ENCODE results near the gene SSR2.

SSR2 gene

DNA sequence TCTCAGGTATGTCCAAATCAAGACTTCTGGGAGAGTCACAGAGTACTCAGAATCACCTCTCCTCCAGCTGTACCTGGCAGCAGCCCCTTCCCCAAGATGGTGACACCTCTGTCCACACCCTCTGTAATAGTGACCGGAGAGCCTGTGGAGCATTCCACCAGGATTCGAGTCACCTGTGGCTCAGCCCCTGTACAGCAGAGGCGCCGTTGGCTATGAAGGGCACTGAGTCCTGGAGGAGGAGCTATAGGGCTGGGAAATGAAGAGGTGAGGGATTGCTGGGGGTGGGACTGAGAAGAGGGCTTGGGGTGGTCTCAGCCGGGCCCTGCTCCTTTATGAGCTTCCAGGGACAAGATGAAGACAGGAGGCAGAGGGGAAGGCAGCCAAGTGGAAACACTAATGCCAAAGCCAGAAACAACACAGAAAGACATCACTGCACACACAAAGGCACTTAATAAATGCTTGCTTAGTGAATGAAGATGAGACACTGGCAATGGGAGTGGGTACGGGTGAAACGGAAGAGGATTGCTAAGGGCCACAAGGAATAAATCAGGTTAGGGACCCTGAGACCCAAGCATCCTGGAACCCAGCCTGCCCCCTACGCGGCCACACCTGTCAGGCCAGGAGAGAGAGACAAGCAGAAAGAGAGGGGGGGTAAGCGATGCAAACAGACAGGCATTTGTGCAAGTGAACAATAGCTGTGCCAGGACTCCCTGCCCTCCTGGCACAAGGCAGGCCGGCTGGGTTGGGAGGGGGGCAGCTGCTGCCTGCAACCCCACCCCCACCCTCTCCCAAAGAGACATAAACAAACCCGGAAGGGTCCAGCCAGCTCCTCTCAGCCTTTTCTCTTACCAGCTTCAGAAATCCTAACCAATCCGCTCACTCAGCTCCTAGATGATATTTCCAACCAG is 46.3 kb downstream of the SSR2 start:
- no peak for DNase-seq (ENCODE audit: low read depth in 2 of 2)

DNA sequence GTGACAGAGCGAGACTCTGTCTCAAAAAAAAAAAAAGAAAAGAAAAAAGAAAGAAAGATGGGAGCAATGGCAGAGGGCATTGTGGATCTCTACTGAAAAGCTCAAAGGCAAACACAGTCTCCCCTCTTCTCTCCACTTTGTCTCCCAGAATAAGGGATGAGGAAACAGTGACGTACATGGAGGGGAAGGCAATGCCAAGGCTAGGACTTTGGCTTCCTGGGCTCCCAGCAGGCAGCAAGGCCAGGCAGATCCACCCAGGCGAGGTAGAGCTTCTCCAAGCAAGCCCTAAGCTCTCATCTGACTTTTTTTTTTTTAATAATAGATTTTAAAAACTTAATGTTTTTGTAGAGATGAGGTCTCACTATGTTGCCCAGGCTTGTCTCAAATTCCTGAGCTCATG is 47.0 kb downstream of the SSR2 start:
- no peak for DNase-seq (ENCODE audit: low read depth in 2 of 2)

DNA sequence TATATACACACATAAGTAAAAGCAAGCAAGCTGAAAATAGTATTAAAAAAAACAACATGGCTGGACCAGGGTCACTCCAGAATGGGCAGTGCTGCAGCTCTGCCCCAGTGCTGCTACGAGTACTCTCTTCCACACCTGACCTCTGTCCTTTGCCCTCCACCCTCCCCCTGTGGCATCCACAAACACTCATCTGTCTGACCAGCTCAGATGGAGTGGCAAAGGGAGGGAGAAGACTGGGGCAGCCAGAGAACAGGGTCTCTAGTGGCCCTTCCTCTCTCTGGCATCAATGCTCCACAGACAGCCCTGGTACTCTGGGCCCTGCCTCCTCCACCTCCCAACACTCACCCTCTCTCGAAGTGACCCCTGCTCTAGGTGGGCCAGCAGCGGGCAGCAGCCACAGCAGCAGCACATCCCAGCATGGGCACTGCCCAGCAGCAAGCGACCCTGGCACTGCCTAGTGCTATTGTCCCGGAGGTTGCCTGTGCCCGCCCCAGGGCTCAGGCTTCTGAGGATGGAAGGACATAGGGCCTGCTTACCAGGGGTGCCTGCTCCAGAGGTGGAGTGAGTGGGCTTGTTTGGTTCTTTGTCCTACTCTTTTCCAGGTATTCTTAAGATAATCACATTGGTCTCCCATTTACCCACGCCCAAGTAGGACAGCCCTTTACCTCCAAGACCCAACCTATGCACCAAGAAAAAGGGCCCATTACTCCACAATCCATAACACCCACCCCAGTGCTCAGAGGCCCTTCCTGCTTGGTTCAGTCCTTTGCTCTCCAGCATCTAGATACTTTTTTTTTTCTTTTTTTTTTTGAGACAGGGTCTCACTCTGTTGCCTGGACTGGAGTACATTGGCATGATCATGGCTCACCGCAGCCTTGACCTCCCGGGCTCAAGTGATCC is 48.6 kb downstream of the SSR2 start:
- DNase-seq (ENCODE audit: low read depth in 2 of 2): no peak

DNA sequence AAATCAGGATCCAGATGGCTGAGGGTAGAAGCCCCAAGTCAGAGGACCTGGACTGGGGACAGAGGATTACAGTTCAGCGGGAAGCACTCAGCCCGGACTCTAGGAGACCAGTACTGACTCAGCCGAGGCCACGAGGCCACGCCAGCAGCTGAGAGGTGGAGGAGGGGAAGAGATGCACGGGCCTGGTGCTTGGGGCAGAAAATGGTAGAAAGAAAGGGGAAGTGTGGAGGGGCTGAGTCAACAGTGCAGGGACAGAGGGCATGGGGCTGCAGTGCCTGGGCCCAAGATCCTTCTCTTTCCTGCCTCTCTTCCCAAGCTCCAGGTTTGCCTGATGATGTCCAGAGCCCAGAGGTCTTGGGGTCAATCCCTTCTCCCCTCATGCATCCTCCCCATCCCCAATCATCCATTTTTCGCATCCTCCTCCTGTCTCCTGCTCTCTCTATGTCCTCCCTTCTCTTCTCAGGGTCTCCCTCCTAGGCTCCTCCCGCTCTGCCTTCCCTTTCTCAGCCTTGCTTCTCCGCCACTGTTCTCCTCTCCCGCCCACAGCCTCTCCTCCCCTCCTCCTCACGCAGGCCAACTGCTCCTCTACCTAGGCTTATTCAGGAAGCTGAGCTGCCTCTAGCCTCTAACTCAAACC is 50.1 kb downstream of the SSR2 start:
- DNase-seq (ENCODE audit: low read depth in 2 of 2): peak in 1 of 2 donors; percentile 14

DNA sequence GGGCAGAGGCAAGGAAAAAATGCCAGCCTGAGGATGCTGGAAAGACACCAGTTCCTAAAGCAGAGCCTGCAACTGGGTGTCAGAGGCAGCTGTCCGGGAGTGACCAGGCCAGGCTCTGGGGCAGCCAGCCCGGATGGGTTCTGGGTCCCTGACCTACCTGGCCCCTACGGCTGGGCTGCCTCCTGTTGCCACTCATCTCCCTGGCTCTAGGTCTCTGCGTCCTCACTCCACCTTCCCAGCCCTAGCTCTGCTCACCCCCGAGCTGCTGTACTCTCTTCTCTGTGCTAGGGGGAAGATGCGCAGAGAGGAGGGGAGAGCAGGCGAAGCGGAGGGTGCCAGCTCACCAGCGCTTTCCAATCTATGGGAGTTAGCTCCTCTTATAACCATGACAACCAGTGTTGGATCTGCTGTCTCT is 51.4 kb downstream of the SSR2 start:
- no peak for DNase-seq (ENCODE audit: low read depth in 2 of 2)

DNA sequence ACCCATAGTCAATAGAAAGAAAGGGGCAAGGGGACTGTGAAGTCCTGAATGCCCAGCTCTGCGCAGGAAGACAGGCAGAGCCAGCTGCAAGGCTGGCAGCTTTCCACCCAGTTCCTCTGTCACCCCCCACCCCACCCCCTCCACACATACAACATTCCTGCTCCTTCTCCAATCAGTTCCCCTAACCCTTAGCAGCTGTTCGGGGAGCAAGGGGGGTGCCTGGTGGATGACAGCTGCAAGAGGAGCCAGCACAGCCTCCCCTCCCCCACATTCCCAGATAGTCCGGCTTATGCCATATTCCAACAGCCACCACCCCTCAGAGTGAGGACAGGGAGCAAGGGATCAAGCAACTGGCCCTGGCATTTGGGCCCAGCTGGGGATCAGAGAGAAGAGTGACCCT is 52.1 kb downstream of the SSR2 start:
- no peak for DNase-seq (ENCODE audit: low read depth in 2 of 2)

DNA sequence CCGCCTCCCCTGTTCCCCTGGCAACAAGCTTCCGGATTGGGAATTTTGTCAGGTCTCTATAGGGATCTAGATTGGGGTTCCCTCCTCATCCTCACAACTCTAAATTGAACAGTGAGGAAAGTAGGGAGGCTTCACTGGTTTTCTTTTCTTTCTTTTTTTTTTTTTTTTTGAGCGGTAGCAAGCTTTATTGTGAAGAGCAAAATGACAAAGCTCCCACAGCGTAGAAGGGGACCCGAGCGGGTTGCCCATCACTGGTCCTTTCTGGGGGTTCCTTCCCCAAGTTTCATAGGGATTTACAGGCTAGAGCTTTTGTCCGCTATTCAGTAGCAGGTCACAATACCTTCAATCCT is 52.7 kb downstream of the SSR2 start:
- no peak for DNase-seq (ENCODE audit: low read depth in 2 of 2)

DNA sequence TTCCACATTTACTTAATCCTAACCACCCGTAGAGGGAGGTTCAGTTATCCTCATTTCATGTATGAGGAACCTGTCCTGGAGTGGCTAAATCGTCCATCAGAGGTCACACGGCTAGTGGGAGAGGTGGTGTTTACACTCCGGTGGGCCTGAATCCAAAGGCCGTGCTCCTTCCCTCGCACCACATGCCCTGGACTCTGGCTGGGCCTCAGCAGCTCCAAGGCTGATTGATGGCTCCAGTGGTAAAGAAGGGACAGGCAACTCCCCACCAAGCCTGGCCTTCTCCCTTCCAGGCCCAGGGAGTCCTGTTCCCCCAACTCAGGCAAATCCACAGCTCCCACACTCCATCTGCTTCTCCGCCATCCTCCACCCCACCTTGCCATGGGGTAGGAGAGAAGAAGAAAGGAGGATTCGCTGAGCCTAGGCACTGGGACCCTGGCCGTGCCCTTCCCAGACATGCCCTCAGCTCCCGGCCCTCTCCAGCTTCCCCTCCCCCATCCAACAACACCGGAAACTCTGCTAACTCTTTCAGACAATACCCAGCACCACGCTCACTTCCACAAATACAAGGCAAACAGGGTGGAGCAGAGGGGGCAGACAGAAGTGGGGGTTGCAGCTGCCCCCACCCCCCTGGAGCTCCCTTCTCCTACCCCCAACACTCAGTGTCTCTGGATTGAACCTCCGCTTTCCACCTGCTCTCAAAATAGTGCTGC is 53.3 kb downstream of the SSR2 start:
- no peak for DNase-seq (ENCODE audit: low read depth in 2 of 2)

DNA sequence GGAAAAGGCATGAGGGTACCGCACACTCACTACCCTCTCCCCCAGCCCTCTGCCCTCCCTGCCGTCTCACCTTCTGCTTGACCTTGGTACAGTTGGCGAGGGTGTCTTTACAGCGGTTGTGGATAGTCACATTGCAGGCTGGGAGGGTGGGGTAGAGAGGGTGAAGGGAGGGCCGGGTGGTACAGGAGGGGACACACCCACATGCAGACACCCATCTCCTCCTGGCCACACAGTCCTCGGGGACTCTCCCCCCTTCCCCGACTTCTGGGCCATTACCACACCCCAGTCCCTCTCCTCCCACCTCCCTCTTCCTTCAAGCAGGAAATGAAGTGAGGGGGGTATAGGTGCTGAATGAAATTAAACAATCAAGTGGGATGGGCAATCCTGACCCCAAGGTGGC is 54.0 kb downstream of the SSR2 start:
- no peak for DNase-seq (ENCODE audit: low read depth in 2 of 2)

DNA sequence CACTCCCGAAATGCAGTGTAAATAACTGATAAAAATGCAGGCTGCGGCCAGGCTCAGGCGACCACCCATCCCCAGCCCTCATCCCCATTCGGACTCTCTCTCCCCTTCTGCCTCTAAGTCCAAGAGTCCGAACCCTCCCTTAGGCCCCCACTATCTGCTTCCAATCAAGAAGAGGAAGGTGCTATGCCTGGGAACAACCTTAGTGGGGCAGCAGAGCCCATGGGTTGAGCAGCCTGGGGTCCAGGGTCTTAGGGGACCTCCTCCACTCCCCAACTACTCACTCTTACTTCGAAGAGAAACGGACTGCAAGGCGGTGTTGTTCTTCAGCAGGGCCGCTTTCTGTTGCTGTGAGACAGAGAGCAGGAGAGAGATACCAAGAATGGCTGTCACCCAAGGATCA is 54.6 kb downstream of the SSR2 start:
- no peak for DNase-seq (ENCODE audit: low read depth in 2 of 2)

DNA sequence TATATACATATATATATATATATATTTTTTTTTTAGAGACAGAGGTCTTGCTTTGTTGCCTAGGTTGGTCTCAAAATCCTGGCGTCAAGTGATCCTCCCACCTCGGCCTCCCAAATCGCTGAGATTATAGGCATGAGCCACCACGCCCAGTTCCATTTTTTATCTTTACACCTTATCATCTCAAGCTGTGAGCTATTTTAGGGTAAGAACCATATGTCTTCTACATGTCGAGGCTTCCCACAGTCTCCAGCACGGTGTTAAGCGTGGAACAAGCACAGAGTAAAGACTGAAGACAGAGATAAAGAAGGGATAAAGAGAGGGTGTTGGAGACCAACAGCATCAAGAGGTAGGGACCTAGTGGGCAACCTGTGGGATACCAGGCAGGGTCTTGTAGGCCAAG is 56.6 kb downstream of the SSR2 start:
- DNase-seq (ENCODE audit: low read depth in 2 of 2): no peak

DNA sequence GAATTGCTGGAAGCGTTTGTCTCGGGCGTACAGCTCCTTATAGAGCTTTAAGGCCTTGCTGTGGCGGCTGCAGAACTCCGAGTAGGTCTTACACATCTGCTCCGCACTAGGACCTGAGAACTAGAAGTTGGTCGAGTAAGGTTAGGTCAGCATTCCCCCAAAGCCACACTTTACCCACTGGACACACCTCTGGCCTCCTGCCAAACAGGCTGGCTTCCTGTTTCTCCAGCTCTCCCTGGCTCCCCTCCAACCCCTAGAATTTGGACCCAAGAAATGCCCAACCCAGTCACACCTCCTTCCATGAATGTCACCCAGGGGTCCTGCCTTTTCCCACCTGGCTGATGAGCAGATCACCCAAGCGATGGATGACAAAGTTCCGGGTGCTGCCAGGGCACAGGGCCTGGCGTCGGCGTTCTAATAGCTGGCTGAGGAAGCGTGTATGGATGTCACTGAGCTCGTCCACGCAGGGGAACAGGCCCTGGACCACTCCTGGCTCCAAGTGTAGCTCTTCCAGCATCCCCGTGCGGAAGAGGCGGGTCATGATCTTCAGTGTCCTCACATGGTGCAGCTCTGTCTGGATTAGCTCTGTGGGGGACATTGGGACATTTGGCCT is 58.0 kb downstream of the SSR2 start:
- DNase-seq (ENCODE audit: low read depth in 2 of 2): no peak

DNA sequence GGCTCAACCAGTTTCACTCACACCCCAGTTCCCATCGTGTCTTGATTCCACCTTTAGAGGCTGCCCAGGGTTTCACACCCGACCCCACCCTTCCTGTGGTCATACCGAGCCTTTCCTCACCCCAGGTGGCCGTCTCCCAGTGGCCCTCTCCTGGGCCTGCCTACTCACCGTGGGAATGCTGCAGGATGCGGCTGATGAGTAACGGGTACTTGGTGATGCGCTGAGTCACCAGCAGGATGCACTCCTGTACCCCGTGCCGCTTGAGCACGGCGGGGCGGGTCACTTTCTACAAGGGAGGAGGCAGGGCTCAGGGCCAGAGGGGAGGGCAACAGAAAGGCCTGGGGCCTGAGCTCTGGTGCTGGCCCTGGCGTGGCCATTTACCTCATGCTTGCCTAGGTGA is 58.8 kb downstream of the SSR2 start:
- DNase-seq (ENCODE audit: low read depth in 2 of 2): no peak

DNA sequence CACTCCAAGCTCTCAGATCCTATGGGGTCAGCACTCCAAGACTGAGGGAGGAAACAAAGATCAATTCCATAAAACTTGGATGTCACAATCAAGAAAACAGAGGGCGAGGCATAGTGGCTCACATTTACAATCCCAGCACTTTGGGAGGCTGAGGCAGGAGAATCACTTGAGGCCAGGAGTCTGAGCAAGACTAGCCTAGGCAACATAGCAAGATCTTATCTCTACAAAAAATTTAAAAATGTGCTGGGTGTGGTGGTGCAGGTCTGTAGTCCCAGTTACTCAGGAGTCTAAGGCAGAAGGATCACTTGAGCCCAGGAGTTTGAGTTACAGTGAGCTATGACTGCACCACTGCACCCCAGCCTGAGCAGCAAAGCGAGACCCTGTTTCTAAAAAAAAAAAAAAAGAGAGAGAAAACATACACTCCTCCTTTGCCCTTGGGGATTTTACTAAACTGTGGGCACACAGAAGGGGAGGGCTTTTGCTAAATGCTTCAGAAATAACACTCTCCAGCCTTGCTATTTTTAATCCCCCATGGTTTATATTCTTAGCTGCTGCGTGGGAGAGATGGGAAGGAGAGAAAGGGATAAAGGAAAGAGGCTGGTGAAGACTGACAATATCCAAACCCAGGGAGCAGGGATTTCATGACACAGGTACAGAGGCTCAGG is 60.5 kb downstream of the SSR2 start:
- DNase-seq (ENCODE audit: low read depth in 2 of 2): no peak

Measured in activated CD8-positive, alpha-beta memory T cell treated with anti-CD3 and anti-CD28 coated beads for 4 hours (primary cell).